Nephron (organoid): ENCODE measurements around the gene TTC5.

Experiments used
- H3K27ac Mint-ChIP-seq, 3 experiments: 2 replicates each; pipeline ENCODE4 v1.8.0; 2020; ENCODE audit warnings: mixed read lengths in 3 of 3, mild to moderate bottlenecking in 2 of 3, moderate library complexity in 1 of 3
- H3K27me3 Mint-ChIP-seq: 2 replicates; pipeline ENCODE4 v1.8.0; 2021; ENCODE audit warnings: low read depth, mild to moderate bottlenecking, moderate library complexity, mixed read lengths
- H3K36me3 Mint-ChIP-seq: 2 replicates; pipeline ENCODE4 v1.8.0; 2020; ENCODE audit warnings: low read depth, mixed read lengths
- H3K4me1 Mint-ChIP-seq: 2 replicates; pipeline ENCODE4 v1.8.0; 2020; ENCODE audit warnings: mixed read lengths
- H3K4me3 Mint-ChIP-seq, 3 experiments: 2 replicates each; pipeline ENCODE4 v1.8.0; 2020; ENCODE audit warnings: mild to moderate bottlenecking in 3 of 3, mixed read lengths in 3 of 3, moderate library complexity in 2 of 3
- H3K9me3 Mint-ChIP-seq: 2 replicates; pipeline ENCODE4 v1.8.0; 2020; ENCODE audit warnings: mixed read lengths
- CTCF ChIP-seq, 3 experiments: fragments of 200-600 bp; sonication (generic); IDR thresholded peaks; one replicate each; pipeline ENCODE4 v1.5.0; 2021; ENCODE audit warnings: antibody characterized with exemption in 3 of 3; ENCODE audit not compliant: unreplicated experiment in 3 of 3

TTC5 gene

GRCh38 chr14:20262642-20263128, 43.1 kb downstream of the TTC5 start:
- H3K36me3 Mint-ChIP-seq, result no peaks in the 10 kb centered on the region
- H3K4me1 Mint-ChIP-seq, result no peaks in the 10 kb centered on the region
- no peak for TF ChIP-seq CTCF (IDR thresholded peaks at IDR 0.05; ENCODE audit: unreplicated experiment in 3 of 3)
- H3K9me3 Mint-ChIP-seq, result peaks cover 7% of the 10 kb centered on the region
- no peak overlapping the region for H3K4me3 Mint-ChIP-seq
- H3K27ac Mint-ChIP-seq, result no peak overlapping the region
- H3K27me3 Mint-ChIP-seq, result no peaks in the 10 kb centered on the region

- TF ChIP-seq CTCF (IDR thresholded peaks at IDR 0.05; ENCODE audit: unreplicated experiment in 3 of 3), result no peak
- peaks cover 30% of the 10 kb centered on the region for H3K9me3 Mint-ChIP-seq
- no peak overlapping the region for H3K4me3 Mint-ChIP-seq
- no peak overlapping the region for H3K27ac Mint-ChIP-seq
- no peaks in the 10 kb centered on the region for H3K4me1 Mint-ChIP-seq
- H3K27me3 Mint-ChIP-seq, result no peaks in the 10 kb centered on the region
- no peaks in the 10 kb centered on the region for H3K36me3 Mint-ChIP-seq
Measured at GRCh38 chr14:20247646-20248246, 58.0 kb downstream of the TTC5 start.
